22Rv1 (cell line): Measurements from ENCODE around the gene CCDC127.

Experiments used
- CTCF ChIP-seq: fragments of 450-650 bp; IDR thresholded peaks from 2 replicates; pipeline ENCODE4 v1.5.1; 2017; ENCODE audit warnings: mild to moderate bottlenecking
- ZFX ChIP-seq: fragments of 450-650 bp; IDR thresholded peaks from 2 replicates; pipeline ENCODE4 v1.6.1; 2017; ENCODE audit warnings: antibody characterized with exemption, borderline replicate concordance

DNA sequence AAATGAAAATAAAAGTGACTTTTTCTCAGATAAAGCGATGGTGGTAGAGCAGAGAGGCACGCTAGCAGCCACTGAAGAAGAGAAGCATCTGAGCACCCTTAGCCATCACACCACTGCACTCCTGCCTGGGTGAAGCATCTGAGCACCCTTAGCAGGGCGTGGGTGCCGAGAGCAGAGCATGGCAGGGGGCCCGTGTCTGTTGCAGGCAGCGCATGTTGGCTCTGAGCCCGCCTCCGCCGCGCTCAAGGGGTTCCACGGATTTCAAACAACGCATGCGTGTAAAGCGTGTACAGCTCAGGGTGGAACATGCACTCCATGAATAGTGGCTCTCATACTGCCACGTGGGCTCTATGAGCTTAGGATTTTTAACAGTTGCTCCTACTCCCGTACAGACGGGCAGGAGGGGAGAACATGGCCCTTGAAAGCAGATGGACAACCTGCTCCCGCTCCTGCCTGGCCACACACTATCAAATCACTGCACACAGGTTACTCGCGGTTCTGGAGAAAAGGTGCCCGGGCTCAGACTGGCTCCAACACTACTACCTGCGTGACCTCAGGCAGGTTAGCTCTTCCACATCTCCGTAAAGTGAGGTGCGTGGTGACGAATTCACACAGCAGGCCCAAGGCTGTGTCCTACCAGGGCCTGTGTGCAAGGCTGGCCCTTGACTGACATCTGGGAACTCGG, 14.6 kb downstream of the CCDC127 start:
- TF ChIP-seq CTCF (no peak), ZFX (no peak)
